Mesodermal cell (in vitro differentiated cells): ENCODE data around the gene ZNF300. TPM values are rescaled to one million over a fixed set of nuclear protein-coding genes. Genes with fewer than 3 reads are reported as not detected.
A peak's percentile ranks its signal among the peaks of the same experiment; 100 is the strongest.

Experiments
- H3K27ac ChIP-seq: 2 replicates; pipeline ENCODE4 v1.7.0; 2013; ENCODE audit warnings: mild to moderate bottlenecking, low read depth, low read length, moderate library complexity; ENCODE audit not compliant: severe bottlenecking
- H3K36me3 ChIP-seq: 2 replicates; pipeline ENCODE4 v1.7.1; 2013; ENCODE audit warnings: mild to moderate bottlenecking, low read length, moderate library complexity; ENCODE audit not compliant: control insufficient read depth, insufficient read depth
- H3K4me1 ChIP-seq: one replicate; pipeline ENCODE4 v1.7.1; 2013; ENCODE audit warnings: mild to moderate bottlenecking, low read length; ENCODE audit not compliant: insufficient read depth, control insufficient read depth, poor library complexity, severe bottlenecking
- H3K4me3 ChIP-seq: 2 replicates; pipeline ENCODE4 v1.7.0; 2013; ENCODE audit warnings: low read length, control low read depth, mild to moderate bottlenecking; ENCODE audit not compliant: insufficient read depth, poor library complexity, severe bottlenecking; ENCODE audit errors: extremely low read depth
- H3K9me3 ChIP-seq: 2 replicates; pipeline ENCODE4 v1.7.1; 2013; ENCODE audit warnings: mild to moderate bottlenecking, low read length, moderate library complexity; ENCODE audit not compliant: control insufficient read depth
- WGBS, 2 experiments: methylation state at CpG; one replicate each; pipeline ENCODE4 v1.1.5; 2013; ENCODE audit warnings: missing lambda C conversion rate in 2 of 2; ENCODE audit not compliant: insufficient coverage in 2 of 2; 5-methylcytosine and 5-hydroxymethylcytosine counted together
- polyA plus RNA-seq, 2 experiments: library from polyadenylated mRNA; stranded (reverse); fragments of 50-300 nt; gene quantifications; one replicate each; pipeline ENCODE4 v1.2.3, GENCODE V29; 2013

Gene ZNF300
- polyA plus RNA-seq (2013, experiment 1 of 2) = 11.8 TPM
- 12.6 TPM for polyA plus RNA-seq (2013, experiment 2 of 2)

DNA sequence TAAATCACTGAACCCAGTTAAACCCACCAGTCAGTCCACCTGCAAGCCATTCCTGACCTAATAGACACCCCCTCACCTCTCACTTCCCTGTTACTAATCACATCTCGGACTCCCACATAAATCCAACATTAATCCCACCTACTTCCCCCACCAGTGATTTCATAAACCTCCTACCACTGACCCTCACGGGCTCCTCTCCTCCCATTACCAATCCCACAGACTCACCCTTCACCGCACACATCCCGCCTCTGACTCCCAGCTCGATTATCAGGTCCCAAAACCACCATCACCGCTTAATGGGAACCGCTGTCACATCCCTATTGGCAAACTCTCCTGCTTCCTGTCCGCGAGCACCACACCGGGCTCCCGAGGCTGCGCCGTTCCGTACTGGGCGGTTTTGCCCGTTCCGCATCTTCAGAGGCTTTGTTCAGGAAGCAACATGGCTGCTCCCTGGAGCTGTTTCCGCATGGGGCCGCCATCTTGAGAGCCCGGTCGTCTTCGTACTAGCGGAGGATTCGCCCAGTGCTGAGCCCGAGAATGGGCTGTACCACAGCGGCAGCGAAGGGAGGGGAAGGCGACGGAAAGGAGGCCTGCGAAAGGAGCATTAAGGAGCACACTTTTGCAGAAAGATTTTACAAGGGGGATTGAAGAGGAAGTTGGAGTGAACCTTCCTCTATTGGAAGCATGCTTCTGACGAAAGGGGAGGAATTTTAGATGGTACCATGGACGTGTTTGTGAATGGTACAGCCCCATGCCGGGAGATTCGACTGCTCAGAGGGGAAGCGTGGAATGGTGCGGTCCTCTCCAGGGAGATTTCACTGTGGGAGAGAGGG, at the start of gene ZNF300:
TSS of gene ZNF300 (minus strand) at position 502 of the 833 bp plus-strand sequence. CDS start 1,825 bp downstream, outside the sequence.
- Histone ChIP-seq H3K4me1 (no peaks in the 10 kb centered on the region), H3K27ac (peak within 1 kb of the TSS; percentile 99), H3K4me3 (peak within 1 kb of the TSS; percentile 46), H3K36me3 (peaks cover 35% of the 10 kb centered on the region), H3K9me3 (peaks cover 51% of the 10 kb centered on the region)
- WGBS, 2 experiments = 29 to 32% methylated on average over 27 to 36 of the region's 36 CpGs

DNA sequence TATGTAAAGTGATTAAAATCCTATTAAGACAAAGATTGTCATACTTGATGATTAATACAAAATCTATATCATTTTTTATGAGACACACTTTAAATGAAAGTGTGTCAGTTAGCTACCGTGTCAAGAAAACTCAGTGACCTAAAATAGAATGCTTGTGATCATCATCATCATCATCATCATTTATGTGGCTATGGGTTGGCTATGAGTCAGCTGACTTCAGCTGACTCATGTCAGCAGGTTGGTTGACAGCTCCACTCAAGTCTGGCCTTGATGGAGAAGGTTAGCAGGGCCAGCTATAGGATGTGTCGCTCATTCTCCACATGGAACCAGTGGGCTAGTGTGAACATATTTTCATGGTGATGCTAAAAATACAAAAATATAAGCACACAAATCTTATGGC, 43.8 kb upstream of the ZNF300 start:
- WGBS, 2 experiments = no CpG with 5 or more reads among the region's 2 CpGs
- no peaks in the 10 kb centered on the region for H3K4me1 ChIP-seq
- no peak overlapping the region for H3K27ac ChIP-seq
- H3K4me3 ChIP-seq = no peak overlapping the region
- peaks cover 45% of the 10 kb centered on the region for H3K9me3 ChIP-seq
- H3K36me3 ChIP-seq = no peaks in the 10 kb centered on the region

DNA sequence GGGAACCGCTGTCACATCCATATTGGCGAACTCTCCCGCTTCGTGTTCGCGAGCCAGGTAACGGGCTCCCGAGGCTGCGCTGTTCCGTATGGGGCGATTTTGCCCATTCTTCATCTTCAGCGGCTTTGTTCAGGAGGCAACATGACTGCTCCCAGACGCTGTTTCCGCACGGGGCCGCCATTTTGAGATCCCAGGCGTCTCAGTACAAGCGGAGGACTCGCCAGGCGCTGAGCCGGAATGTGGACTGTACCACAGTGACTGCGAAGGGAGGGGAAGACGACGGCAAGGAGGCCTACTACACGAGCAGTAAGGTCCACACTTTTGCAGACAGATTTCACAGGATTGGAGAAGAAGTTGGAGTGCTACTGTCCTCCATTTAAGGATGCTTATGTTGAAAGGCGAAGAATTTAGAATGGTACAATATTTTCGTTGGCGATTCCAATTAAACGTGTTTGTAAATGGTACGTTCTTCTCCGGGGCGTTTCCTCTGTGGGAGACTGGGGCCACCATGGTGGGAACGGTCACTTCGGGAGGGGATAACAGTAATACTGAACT, 41.6 kb upstream of the ZNF300 start:
- no peaks in the 10 kb centered on the region for H3K36me3 ChIP-seq
- no peaks in the 10 kb centered on the region for H3K4me1 ChIP-seq
- H3K9me3 ChIP-seq = peaks cover 45% of the 10 kb centered on the region
- 91 to 95% methylated on average over 31 to 33 of the region's 34 CpGs for WGBS, 2 experiments
- no peak overlapping the region for H3K4me3 ChIP-seq
- H3K27ac ChIP-seq = no peak overlapping the region

DNA sequence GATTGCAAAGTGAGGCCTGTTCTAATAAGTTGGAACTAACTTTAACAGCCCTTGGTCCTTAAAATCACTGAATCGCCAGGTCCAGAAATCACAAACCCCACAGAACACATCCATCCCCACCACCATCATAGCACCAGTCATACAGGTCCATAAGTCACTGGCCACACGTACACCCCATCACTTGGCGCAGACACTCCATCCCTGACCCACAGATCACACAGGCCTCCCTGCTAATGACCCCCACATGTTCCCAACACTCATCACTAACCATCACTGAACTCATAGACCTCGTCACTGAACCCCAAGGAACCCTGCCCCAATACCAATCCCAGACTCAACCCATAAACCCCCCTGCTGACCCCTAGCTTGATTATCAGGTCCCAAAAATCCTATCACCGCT, 41.2 kb upstream of the ZNF300 start:
- WGBS, 2 experiments = 77 to 87% methylated on average over 4 to 5 of the region's 5 CpGs

DNA sequence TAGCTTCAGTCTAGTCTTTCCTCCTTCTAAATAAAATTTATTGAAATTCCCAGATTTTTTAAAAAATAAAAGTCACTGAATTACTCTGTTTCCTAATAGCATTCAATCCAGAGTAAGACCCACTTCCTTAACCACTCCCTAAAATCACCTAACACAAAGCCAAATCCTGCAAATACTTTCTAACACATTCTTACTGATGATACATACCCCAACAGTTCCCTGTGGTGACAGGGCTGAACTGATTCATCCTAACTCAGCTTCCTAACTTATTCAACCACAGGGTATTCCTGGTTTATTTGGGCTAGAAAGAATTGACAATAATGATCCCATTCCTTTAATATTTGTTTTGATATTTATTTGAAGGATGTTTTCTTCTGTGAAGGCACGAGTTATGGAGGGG, 40.7 kb upstream of the ZNF300 start:
- no peak overlapping the region for H3K4me3 ChIP-seq
- no peak overlapping the region for H3K27ac ChIP-seq
- H3K36me3 ChIP-seq = no peaks in the 10 kb centered on the region
- no peaks in the 10 kb centered on the region for H3K4me1 ChIP-seq
- peaks cover 49% of the 10 kb centered on the region for H3K9me3 ChIP-seq
- 50 to 82% methylated on average over 1 of the region's 1 CpG for WGBS, 2 experiments

More for the DNA sequence above, 41.2 kb upstream of the ZNF300 start:
- Histone ChIP-seq H3K36me3 (no peaks in the 10 kb centered on the region), H3K4me3 (no peak overlapping the region), H3K4me1 (no peaks in the 10 kb centered on the region), H3K27ac (no peak overlapping the region), H3K9me3 (peaks cover 49% of the 10 kb centered on the region)

DNA sequence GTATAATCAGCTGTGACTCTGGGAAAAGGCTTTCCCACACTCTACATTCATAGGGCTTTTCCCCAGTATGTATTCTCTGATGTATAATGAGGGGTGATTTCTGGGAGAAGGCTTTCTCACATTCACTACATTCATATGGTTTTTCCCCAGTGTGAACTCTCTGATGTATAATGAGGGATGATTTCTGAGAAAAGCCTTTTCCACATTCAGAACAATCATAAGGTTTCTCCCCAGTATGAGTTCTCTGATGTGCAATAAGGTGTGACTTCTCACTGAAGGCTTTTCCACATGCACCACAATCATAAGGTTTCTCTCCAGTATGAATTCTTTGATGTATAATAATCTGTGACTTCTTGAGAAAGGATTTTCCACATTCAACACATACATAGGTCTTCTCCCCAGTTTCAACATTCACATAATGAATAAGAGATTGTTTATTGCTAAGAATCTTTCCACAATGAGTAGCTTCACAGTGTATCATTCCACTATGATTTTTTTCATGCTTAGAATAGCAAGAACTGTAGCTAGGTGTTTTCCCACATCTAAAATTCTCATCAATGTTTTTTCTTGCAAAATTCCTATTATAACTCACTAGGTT, 26.7 kb upstream of the ZNF300 start:
- Histone ChIP-seq H3K9me3 (peaks cover 64% of the 10 kb centered on the region), H3K36me3 (no peaks in the 10 kb centered on the region), H3K4me3 (no peak overlapping the region), H3K27ac (no peak overlapping the region), H3K4me1 (no peaks in the 10 kb centered on the region)

DNA sequence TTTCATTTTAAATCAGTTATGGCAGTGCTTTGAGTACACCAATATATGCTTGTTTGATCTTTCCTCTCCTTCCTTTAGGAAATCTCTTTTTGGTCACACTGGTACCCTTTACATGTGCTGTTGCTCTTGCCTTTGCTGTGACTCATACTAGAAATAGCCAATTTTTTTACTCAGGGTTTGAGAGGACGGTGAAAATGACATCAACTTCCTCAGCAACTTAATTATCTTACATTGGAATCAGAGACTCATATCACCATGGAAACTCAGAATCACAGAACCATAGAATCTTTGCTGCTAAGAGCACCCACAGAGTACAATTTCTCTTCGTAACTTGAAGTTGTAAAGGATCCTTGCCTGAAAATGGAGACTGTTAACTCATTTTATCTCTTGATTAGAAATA, 13.8 kb upstream of the ZNF300 start:
- H3K36me3 ChIP-seq = no peaks in the 10 kb centered on the region
- H3K4me1 ChIP-seq = peaks cover 3% of the 10 kb centered on the region
- no peak overlapping the region for H3K4me3 ChIP-seq
- no peak overlapping the region for H3K27ac ChIP-seq
- WGBS, 2 experiments = 60% methylated on average over 2 of the region's 2 CpGs; no CpG with 5 or more reads in 1 of the 2 experiments
- H3K9me3 ChIP-seq = peaks cover 21% of the 10 kb centered on the region

DNA sequence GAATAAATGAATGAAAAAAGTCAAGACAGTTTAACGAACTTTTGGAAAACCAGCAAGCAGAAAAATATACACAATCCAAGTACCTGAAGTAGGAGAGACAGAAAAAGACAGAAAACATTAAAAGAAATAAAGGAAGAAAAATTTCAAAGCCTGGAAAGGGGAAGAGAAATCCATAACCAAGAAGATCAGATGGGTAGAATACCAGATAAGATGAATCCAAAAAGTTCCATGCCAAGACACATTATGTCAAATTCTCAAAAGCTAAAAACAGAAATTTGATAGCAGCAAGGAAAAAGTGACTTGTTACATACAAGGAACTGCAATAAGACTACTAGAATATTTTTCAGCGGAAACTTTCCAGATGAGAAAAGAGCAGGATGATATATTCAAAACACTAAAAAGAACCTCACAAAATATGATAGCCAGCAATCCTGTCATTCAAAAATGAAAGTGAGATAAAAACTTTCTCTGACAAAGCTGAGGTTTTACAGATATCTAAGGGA, 7.6 kb upstream of the ZNF300 start:
- Histone ChIP-seq H3K4me1 (no peaks in the 10 kb centered on the region), H3K9me3 (peaks cover 31% of the 10 kb centered on the region), H3K4me3 (no peak overlapping the region), H3K36me3 (no peaks in the 10 kb centered on the region), H3K27ac (no peak overlapping the region)
- no CpG with 5 or more reads among the region's 2 CpGs for WGBS, 2 experiments

DNA sequence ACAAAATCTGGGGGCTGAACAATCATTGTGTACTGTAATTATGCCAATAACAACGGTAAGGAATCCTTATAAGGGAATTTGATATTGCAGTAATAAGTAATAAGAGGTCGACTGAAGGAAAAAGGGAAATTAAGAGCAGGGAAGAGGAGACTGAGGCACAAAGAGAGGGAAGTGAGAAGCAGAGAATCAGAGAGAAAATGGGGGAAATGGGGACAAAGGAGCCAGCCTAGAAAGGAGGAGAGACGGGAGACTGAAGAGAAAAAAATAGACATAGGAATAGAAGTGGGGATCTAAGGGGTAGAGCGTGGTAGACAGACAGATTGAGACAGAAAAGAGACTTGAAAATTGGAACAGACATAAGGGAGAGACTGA, 518 bp upstream of the ZNF300 start:
- Histone ChIP-seq H3K9me3 (peaks cover 51% of the 10 kb centered on the region), H3K4me3 (peak overlapping the region; percentile 46), H3K36me3 (peaks cover 29% of the 10 kb centered on the region), H3K27ac (peak overlapping the region; percentile 99), H3K4me1 (no peaks in the 10 kb centered on the region)
- 41 to 47% methylated on average over 3 to 4 of the region's 4 CpGs for WGBS, 2 experiments

DNA sequence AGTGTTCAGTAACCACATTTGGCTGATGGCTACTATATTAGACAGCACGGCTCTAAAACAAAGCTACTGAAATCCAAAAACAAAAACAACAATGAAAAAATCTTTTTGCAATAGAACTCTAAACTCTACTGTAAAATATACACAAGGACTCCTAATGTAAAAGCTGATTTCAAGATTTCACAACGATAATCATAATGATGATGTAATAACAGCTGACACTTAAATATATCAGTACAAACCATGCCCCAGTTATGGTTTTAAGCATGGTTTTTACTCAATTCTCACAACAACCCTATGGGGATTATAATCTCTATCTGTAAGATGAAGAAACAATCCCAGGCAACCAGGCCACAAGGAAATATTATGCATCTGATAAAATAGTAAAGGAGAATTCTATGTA, 3.3 kb downstream of the ZNF300 start:
- H3K9me3 ChIP-seq = peaks cover 62% of the 10 kb centered on the region
- H3K36me3 ChIP-seq = peaks cover 57% of the 10 kb centered on the region
- H3K4me1 ChIP-seq = no peaks in the 10 kb centered on the region
- no peak overlapping the region for H3K27ac ChIP-seq
- WGBS, 2 experiments = 83% methylated on average over 1 of the region's 2 CpGs; no CpG with 5 or more reads in 1 of the 2 experiments
- H3K4me3 ChIP-seq = no peak overlapping the region
